NCI-H2029 (cell line): ENCODE data around the gene DLG3.
"Not testable (repeated sequence)": the region's sequence is repeated elsewhere in the genome, so short reads cannot be mapped to it uniquely, and the experiment has no call there.

Source experiments
- DNase-seq: peaks from one replicate; lab custom pipeline; 2025; lab: John Stamatoyannopoulos, UW

The DLG3 gene

DNA sequence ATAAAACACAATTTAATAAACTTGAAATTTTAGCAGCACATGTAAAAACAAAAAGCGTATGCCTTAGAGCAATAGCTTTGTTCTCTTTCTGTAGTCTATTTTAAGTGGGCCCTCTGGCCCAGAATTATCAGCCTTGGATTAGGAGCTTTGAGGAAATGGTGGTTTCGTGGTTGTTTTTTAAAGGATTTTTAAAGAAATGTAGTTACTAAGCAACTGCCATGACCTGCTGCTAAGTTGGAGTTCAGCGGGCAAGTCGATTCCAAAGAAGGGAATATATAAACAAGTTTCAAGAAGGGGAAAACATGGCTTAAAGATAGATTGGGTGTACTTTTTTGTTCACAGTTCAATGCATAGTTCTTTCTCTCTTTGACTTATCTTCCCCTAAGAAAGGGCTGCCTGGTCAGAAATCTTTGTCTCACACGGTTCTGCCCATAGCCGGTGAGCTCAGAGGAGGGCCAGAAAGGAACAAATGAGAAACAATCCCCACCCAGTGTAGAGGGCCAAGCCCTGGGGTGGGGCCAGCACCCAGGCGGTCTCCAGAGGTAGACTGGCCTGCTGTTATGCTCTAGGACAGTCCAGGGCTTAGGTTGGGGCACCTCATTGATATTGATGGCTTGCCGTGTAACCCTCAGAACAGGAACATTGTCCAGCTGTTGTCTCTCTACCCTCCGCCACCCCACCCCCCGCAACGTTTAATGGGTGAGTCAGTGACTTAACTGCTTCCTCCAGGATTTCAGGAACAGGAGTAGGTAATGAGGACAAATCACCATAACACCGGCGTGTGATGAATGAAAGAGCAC is 32.5 kb downstream of the DLG3 start:
- peak; percentile 39 for DNase-seq

DNA sequence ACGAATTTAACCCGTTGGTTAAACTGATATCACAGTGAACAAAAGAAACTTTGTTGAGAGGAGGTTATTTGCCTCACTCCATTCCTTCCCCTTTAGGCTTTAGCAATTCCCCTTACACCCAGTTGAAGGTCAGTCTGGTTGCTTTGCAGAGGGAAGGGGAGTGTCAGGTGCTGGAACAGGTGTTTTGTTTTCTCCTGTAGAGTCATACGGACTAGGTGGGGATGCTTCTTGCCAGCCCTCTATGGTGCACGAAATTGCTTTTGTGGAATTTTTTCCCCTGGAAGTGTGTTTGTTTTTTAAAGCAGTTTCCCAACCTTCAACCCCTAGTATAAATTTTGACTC is 33.1 kb downstream of the DLG3 start:
- no peak for DNase-seq

DNA sequence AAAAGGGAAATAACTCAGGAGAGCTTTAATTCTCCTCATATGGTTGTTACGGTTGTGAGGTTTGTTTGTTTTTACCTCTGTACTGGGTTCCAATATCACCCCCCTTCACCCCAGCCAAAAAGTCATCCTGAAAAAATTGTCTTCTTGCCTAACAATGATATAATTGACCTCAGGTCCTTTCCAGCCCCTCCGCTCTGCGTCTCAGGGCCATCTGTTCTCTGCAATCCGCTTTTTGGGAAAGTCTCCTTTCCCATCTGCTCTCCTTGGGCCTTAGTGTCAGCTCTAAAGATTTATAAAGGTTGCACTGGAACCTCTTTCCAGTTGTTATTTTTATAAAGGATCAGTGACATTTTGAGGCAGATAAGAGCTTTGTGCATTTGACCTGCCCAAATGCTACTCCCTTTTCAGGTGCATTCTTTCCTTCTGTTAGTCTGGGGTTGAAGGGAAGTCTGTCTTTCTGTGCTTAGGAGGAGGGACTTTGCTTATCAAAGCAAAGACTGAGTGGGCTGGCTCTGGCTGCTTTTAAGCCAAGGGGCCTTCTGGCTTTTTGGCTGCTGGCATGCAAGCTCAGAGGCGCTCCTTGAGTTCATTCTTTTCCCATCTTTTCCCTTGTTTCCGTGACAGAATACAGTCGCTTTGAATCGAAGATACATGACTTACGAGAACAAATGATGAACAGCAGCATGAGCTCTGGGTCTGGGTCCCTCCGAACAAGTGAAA is 34.1 kb downstream of the DLG3 start:
- DNase-seq: no peak

DNA sequence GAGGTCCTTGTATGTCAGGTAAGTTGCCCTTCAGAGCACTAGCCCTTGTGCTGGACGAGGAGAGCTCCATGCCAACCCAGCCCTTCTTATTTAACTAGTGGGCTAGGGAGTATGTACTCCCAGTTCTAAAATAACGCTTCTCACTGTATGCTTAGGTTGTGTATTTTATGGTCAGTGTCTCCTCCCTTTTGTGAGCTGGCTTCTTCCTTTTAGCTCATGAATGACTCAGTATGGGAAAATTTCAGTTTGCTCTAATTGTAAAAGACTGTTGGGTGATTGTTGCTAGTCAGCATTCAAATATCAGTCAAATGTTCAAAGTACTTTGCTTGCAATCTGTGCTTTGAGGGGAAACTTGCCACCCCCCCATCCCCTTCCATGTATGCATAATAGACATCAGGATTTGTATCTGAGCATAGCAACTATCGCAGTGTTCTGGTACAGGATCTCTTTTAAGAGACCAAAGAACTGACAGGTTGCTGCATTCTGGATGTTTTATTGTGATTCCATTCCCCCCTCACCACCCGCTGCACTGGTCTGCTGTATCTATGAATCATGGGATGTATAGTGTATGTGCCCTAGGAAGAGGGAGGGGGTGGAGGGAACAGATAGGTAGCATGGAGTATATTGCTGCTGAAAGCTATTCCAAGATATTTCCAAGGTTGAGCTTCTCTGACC is 34.7 kb downstream of the DLG3 start:
- DNase-seq: no peak

DNA sequence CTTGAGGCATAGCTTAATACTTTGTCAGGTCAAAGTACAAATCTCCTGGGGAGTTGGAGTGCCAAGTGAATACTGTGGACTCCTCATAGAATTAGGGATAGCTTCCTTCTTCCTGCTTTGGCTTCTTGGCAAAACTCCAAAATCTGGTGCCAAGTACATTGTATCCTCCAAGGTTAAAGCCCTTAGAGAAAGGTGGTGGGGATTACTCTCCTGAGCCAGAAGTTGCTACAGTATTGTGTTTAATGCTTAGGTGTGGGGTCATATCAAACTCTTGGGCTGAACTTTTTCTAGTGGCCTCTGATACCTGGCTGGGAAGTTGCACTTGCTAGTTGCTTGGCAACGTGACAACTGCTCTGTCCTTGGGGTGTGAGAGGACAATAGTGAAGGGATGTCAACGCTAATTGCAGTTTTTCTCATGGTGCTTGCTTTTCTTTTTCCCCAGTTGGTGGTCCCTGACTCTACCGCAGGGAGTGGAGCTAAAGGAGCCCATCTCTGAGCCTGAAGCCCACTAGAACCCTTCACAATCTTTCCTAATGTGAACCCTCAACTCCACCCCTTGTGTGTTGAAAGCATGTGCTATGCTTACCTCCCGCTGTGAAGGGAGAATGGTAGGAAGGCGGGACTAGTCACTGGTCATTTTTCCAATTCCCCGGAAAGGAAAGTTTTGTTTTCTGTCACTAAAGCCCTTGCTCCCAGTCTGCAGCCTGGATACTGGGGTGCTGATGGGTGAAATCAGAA is 35.5 kb downstream of the DLG3 start:
- DNase-seq: peak; percentile 43

DNA sequence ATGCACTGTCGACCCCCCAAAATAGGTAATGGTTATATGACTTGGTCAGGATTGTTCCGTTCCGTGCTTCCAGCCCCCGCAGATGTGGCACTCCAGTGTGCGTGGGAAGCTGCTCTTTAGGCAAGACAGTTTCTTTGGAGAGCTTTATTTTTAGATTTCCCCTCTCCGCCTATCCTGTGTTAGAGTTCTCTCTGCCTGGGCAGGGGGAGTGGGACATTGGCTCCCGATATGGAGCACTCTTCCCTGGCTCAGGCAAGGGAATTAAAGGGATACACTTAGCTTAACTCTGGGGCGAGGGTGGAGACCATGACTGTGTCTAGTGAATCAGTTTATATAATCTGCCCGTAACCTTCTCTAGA is 36.0 kb downstream of the DLG3 start:
- DNase-seq: no peak

DNA sequence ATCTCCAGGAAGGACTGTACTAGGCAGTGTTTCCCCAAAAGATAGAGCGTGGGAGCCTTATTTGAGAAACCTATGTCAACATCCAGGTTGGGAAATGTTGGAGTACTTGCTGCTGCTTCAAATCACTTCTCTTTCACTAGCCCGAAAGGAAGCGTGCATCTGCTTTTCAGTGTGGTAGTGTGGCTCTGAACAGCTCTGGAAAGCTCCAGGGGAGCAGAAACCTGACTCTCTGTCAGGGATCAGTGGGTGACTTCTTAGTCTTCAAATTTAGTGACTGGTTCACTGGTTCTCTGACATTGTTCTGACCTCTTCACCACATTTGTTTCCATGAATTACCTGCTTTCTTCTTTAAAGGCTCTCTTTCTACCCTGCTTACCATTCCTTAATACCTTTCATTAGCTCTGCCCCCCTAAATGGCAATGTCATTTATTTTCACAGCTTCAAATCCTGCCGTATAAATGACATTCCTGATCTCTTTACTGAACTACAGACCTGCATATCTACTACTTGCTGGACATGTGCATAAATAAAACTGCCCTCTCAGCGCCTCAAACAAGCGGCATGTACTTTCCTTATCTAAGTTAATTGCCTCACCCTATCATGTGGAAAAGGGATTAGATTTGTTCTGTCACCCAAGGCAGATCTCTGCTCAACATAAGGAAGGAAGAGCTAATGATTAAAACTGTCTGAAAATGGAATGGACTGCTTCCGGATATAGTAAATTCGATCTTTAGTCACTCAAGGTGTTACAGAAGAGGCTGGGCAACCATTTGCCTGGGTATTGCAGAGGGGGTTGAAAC is 37.0 kb downstream of the DLG3 start:
- no peak for DNase-seq

DNA sequence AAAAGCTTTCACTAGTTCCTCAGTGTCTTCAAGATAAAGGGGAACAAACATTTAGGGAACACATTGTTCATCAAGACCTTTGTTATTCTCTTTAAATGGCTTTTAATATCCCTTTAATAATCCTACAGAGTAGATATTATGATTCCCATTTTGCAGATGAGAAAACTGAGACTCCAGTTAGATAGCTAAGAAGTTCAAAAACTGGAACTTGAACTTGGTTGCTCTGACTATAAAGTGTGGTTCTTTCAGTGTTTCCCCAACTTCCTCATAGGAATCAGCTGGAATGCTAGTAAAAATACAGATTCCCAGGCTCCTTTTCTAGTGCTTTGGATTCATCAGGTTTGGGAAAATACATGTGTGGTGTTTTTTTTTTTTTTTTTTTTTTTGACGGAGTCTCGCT is 37.7 kb downstream of the DLG3 start:
- no peak for DNase-seq

DNA sequence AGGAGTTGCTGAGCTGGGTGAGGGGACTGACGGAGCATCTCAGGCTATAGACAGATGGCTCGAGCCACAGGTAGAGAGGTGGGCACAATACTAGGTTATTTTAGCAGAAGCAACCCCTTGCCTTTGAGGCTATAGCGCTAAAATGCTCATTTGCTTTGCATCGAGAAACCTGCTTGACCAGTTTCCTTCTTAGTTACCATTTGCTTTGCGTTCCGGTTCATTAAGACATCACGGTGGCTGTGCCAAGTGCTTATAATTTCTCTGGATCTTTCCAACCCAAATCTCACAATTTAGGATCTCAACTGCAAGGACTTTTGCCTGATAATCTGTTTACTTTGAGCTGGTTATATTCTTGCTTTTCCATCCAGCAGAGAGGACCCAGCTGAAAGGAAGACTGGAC is 40.8 kb downstream of the DLG3 start:
- peak; percentile 4 for DNase-seq

DNA sequence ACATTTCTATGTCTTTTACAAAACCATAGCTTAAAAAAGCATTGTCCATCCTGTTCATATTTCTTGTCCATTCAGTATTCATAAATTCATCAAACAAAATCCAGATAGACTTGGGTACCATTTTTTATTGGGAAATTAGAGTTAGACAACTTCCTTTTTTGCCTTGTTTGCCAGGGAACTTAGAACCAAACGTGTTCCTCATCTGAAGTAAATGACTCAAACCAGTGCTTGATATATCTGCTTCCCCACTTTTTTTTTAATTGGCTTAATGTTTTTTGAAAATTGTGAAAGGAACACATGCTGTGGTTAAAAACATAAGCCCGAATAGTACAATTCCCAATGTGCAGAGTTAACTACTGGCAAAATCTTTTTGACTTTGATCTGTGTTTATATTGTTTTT is 44.2 kb downstream of the DLG3 start:
- DNase-seq: no peak

DNA sequence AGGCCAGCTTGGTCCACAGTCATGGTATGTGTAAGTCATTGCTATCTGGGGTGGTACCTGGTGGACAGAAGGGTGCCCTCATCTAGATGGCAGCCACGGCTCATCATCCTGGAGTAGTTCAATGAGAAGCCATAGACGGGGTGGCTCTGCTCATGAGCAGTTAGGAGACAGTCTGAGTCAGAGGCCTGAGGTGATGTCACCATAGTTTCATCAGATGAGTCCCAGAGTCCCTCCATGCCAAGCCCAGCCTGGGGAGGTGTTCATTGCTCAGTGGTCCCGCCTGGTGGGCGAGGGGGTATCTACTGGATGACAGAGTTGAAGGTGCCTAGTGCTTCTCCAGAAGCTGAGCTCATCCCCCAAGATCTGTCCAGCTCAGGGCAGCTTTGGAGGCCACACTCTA is 49.8 kb downstream of the DLG3 start:
- DNase-seq: no peak

DNA sequence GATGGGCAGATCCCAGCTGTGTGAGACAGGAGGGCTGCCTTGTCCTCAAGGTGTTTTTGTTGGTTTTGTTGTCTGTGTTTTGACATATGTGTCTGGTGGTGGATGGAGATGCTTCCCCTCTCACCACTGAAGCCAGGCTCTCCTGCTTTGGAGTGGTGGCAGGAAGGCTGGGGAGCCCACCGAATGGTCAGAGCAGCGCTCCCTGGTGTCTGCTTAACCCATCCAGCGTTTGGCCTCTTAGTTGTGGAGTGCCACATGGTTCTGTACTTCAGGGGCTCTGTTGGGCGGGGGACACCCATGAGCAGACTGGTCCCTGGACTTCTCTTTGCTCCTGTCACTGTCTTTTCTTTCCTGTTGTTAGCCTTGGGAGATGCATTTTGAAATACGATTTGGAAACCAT is 51.9 kb downstream of the DLG3 start:
- no peak for DNase-seq

DNA sequence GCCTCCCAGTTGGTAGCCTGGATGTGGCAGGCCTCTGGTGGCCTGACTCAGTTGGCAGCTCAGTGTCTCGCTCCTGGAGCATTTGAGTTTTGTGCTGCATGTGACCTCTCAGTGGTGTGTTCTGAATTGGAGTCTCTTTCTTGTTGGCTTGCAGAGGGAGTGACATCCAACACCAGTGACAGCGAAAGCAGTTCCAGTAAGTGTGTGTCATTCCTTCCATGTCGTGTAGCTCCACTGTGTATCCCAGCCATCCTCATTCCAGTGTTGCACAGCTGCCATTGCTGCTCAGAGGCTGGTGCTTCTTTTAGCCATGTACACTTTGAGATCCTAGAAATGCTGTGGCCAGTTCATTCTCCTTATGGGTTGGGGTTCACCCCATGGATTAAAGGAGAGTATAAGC is 52.4 kb downstream of the DLG3 start:
- DNase-seq: no peak

DNA sequence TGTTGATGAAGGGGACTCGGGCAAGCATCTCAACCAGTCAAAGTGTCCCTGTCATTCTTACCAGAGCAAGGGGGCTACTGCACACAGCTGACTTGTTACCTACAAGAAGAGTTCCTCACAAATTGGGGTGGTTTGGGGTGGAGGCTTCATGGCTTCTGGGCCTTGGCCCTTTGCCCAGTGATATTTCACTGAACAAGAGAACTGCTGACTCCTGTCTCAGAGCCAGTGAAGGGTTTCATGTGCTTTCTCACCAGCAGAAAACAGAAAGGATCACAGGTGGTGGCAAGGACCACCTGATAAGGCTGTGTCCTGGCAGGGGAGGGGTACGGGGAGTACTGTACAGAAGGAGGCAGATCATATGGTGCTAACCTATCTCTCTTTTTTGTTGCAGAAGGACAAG is 53.5 kb downstream of the DLG3 start:
- no peak for DNase-seq

DNA sequence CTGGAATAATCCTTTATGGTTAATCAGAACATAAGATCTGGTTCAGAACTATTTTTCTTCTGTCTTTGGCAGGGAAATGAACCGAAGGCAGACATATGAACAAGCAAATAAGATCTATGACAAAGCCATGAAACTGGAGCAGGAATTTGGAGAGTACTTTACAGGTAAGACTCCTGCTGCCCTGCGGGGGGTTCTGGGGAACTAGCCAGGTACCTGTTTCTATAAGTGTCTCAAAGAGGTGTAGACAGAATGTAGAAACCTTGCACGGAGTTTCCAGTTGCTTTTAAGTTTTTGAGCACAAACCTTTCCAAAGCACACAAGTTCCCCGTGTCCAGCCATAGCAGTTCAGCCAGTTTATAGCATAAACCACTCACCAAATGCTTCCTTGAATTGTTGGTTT is 56.2 kb downstream of the DLG3 start:
- DNase-seq: no peak

DNA sequence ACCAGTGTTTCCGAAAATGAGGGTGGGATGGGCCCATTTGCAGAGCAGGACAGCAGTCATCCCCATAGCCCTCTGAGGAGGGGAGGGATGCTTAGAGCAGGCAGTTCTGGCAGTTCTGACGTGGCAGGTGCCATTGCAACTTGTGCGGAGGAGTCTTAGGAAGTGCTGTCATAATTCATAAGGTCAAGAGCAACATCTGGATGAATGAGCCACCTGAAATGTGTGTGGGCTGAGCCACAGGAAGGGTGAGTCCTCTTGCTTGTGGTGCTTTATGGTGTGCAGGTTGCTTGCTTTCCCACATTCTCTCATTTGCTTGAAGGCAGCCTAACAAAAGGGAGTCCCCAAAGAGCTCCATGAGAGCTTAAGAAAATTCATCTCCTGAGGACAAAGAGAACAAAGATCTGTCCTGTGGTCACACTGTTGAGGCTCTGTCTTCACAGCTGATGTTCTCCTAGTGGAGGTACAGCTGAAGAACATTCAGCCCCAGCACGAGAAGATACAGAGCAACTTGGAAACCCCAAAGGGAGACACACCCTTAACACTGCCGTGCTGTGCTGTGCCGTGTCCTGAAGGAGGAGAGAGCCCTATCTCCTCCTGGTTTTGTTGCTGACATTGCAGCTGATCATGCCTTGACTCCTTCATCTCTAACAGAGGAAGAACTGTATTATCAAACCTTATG is 60.3 kb downstream of the DLG3 start:
- no peak for DNase-seq

DNA sequence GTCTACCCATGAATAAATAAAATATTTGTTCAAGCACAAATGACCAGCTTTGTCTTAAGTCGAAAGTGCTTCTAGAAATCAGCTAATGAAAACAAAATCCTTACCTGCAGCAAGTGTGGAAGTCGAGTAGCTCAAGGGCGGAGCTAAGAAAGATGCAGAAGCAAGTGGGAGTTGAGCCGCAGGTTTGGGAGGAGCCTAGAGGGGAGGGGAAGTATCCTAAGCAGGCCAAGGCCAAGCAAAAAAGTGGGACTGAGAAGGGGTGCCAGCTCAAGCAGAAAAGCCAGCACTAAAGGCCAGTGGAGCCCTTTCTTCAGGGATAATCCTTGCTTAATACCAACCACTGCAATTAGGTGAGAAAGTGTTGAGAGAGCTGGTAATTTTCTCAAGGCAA is 60.8 kb downstream of the DLG3 start:
- DNase-seq: no peak

DNA sequence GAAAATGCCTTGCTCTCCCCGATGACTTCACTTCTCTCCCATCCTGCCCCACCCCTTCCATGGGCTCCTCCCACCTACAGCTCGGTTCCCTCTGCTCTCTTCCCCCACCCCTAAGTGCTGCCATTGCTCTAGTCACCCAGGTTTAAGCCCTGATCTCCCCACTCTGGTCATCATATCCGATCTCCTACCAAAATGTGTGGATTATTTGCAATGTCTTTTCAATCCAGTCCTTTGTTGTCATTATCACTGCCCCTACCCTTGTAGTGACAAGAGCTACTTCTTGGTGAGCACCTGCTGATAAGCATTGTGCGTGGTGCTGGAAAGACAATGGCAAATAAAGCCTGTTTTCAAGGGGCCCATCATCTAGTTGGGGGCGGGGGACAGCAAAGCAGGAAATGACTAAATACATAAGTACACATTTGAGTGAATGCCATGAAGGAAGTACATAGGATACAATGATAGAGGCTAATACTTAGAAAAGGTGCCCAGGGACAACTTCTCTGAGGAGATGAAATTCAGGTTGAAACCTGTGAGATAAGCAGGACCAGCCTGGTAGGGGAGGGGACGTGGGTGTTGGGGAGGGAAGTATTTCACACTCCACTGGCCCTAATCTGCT is 63.8 kb downstream of the DLG3 start:
- DNase-seq: peak; percentile 80

DNA sequence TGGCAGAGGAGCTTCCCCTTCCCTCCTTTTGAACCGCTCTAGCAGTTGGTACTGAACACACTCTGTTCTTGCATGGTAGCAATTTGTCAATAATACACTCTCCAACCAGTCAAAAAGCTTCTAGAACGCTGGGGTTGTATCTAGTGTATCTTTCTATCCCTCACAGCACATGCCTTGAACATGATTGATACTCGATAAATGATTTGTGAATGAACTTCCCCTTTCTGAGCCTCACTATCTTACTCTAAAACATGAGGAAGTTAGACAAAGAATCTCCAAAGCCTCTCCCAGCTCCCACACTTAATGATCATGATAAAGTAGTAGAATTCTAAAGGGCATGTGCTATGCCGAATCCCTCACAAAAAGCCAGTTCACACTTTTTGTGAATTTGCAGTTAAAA is 64.4 kb downstream of the DLG3 start:
- no peak for DNase-seq

DNA sequence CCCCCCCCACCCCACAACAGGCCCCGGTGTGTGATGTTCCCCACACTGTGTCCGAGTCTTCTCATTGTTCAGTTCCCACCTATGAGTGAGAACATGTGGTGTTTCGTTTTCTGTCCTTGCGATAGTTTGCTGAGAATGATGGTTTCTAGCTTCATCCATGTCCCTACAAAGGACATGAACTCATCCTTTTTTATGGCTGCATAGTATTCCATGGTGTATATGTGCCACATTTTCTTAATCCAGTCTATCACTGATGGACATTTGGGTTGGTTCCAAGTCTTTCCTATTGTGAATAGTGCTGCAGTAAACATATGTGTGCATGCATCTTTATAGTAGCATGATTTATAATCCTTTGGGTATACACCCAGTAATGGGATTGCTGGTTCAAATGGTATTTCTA is 70.6 kb downstream of the DLG3 start:
- not testable (repeated sequence) for DNase-seq

DNA sequence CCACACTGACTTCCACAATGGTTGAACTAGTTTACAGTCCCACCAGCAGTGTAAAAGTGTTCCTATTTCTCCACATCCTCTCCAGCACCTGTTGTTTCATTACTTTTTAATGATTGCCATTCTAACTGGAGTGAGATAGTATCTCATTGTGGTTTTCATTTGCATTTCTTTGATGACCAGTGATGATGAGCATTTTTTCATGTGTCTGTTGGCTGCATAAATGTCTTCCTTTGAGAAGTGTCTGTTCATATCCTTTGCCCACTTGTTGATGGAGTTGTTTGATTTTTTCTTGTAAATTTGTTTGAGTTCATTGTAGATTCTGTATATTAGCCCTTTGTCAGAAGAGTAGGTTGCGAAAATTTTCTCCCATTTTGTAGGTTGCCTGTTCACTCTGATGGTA is 71.1 kb downstream of the DLG3 start:
- DNase-seq: not testable (repeated sequence)
